Measurements from ENCODE around the gene POLR3GL. TPM values are rescaled to one million over a fixed set of nuclear protein-coding genes. Genes with fewer than 3 reads are reported as not detected.

Gene POLR3GL
- total RNA-seq, 2 donors from 2014 or later = 13.6 to 17.0 TPM

DNA sequence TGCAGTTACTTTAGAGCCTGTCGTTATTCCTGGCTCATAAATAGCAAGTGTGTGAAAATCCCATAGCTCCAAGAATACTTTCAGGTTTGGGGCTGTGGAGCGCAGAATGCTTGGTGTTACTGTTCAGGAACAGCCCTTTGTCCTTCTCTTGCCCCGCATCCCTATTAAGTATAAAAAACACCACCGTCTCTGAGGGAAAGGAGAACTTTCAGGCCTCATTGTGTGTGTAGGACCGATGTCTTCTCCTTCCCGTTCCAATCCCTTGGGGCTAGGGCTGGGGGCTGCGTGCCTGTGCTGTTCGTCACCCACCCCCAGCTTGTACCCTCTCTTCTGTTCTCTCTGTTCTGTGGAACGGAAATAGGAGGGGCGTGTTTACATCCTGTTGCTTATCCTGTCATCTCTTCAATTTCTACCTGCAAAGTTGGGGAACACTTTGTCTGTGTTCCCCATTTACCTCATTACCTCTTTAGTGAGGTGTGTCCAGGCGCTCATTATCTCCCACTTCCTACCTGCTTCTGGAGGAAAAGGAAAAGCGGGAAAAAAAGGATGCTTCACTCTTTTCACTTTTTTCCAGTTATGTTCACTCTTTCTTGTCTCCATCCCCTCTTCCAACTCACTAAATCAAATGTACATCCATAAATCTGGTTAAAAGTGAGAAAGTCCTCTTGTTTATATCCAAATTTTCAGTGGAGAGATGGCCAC lies 32.7 kb downstream of the POLR3GL start:
- ATAC-seq (peak; percentile 16), DNase-seq (peak in 1 of 2 donors; percentile 57)
- intact Hi-C loops (cut with DNase I, micrococcal nuclease) = no loop called here

GRCh38 chr1:145997718-145998023 lies 33.2 kb downstream of the POLR3GL start:
- intact Hi-C loops (cut with DNase I, micrococcal nuclease) = no loop called here
- ATAC-seq (no peak), DNase-seq (no peak)

GRCh38 chr1:145999321-146000024 lies 35.0 kb downstream of the POLR3GL start:
- DNase-seq = no peak
- ATAC-seq = peak; percentile 40
- intact Hi-C loops (cut with DNase I, micrococcal nuclease) = no loop called here

DNA sequence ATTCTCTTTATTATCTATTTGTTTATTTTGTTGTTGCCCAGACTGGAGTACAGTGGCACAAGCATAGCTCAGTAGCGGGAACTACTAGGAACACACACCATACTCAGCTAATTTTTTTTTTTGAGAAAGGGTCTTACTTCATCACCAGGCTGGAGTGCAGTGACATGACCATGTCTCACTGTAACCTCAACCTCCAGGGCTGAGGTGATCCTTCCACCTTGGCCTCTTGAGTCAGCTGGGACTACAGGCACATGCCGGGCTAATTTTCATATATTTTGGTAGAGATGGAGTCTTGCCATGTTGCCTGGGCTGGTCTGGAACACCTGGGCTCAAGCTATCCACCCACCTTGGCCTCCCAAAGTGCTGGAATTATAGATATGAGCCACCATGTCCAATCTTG lies 37.2 kb downstream of the POLR3GL start:
- no peak for ATAC-seq
- no peak for DNase-seq
- intact Hi-C loops (cut with DNase I, micrococcal nuclease) = no loop called here

- ATAC-seq (no peak), DNase-seq (no peak)
- intact Hi-C loops (cut with DNase I, micrococcal nuclease) = no loop called here
Measured at GRCh38 chr1:146007489-146008133, 43.1 kb downstream of the POLR3GL start.

DNA sequence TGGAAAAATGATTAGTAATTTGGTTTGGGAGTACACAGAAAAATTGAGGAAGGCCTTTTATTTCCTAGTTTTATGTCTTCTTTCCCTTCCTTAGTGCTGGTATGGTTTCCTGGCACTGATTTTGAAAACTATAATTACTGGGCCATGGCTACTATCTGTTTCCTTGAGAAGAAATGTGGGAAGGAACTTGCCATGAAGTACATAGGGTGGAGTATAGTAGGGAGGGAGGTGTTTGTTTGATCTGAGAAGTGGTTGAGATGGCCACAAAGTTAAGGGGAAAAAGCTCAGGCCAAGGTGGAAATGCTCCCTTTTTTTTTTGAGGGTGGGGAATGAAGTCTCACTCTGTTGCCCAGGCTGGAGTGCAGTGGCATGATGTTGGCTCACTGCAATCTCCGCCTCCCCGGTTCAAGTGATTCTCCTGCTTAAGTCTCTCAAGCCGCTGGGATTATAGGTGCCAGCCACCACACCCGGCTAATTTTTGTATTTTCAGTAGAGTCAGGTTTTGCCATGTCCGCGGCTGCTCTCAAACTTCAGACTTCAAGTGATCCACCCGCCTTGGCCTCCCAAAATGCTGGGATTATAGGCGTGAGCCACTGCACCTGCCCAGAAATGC lies 45.7 kb downstream of the POLR3GL start:
- intact Hi-C loops (cut with DNase I, micrococcal nuclease) = loop anchor here in 1 of 2 donors (5.0 kb wide), 1 partner anchor 33 kb away; no protein-coding TSS in a partner anchor
- ATAC-seq (peak; percentile 82), DNase-seq (no peak)

DNA sequence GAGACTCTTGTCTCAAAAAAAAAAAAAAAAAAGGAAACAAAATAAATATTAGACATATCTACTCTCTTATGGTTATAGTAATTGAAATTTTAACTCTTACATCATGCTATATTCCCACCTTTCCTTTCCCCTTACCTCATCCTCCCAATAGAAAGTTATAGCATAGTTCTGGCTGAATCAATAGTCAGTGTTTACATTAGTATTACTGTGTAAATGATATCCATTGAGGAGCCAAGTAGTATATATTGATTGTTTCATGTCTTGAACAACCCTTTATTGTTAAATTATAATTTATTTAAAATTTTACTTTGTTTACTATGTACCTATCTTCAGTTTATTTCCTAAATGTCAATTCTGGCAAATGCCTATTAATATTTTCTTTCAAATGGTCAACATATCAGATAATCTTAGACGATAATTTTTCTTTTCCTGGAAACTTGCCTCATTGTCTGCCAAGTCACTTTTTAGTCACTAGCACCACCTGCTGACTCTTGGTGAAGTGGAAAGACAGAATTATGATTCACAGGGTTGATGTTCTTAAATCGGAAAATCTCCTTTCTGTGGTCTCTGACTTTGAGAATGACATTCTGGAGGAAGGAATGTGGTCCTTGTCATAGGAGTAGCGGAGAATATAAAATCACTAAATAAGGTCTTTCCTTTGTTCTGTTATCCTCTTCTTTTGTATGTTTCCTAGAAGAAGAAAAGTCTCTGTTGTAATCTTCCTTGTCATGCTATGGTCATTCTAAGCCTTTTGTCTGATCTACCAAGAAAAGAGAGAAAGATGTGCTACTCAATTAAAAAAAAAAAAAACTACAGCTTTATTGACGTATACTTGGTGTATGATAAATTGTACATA lies 48.4 kb downstream of the POLR3GL start:
- ATAC-seq (peak; percentile 74), DNase-seq (no peak)
- intact Hi-C loops (cut with DNase I, micrococcal nuclease) = loop anchor here in 1 of 2 donors (5.0 kb wide), 1 partner anchor 36 kb away; no protein-coding TSS in a partner anchor

DNA sequence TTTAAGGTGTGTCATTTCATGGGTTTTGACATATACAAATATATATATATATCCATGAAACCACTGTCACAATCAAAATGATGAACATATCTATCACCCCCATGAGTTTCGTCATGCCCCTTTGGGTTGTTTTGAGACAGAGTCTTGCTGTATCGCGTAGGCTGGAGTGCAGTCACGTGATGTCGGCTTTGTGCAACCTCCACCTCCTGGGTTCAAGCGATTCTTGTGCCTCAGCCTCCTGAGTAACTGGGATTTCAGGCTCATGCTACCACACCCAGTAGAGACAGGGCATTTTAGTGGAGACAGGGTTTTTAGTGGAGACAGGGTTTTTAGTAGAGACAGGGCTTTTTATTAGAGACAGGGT lies 49.1 kb downstream of the POLR3GL start:
- intact Hi-C loops (cut with DNase I, micrococcal nuclease) = loop anchor here in 1 of 2 donors (5.0 kb wide), 1 partner anchor 36 kb away; no protein-coding TSS in a partner anchor
- no peak for ATAC-seq

GRCh38 chr1:146016891-146017290 lies 52.4 kb downstream of the POLR3GL start:
- ATAC-seq = no peak

More for the DNA sequence above, 49.1 kb downstream of the POLR3GL start:
- no peak for DNase-seq

DNA sequence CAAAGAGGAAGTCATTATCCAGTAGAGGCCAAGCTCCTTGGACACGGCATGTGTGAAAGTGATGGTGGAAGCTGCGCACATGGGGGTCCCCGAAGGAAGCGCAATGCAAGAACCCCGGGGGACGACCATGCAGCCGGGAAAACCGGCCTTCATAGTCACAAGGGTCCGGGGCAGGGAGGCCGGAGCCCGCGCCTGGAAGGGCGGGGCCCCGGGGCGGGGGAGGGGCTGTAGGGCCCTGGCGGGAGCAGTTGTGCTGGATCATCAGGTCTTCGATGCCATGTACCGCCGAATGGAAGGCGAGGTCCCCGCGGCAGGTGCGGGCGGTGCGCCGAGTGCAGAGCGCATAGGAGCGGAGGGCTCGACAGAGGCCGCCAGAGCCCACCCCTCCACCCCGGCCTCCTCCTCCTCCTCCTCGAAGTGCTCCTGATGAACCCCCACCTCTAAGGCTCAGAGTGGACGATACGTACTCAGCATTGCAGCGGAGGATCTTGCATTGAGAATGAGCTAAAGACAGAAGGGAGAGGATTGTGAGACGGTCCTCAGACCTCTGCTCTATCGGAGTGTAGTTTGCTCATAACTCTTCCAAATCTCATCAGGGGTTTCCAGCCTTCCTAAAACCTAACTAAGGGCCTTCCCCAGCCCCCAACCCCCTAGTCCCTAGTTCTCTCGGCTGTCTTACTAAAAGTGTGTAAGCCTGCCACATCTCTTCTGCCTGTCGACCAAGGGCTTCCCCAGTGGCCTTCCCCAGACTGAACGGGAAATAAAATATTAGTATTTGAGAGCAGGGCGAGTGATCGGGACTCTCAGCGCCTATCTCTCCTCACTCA lies 55.0 kb downstream of the POLR3GL start:
- intact Hi-C loops (cut with DNase I, micrococcal nuclease) = loop anchor here in 1 of 2 donors (5.0 kb wide), 1 partner anchor 127 kb away; no protein-coding TSS in a partner anchor
- DNase-seq (no peak), ATAC-seq (peak; percentile 24)

More at GRCh38 chr1:146016891-146017290, 52.4 kb downstream of the POLR3GL start:
- DNase-seq = no peak
- intact Hi-C loops (cut with DNase I, micrococcal nuclease) = loop anchor here in 1 of 2 donors (5.0 kb wide), 1 partner anchor 125 kb away; no protein-coding TSS in a partner anchor

DNA sequence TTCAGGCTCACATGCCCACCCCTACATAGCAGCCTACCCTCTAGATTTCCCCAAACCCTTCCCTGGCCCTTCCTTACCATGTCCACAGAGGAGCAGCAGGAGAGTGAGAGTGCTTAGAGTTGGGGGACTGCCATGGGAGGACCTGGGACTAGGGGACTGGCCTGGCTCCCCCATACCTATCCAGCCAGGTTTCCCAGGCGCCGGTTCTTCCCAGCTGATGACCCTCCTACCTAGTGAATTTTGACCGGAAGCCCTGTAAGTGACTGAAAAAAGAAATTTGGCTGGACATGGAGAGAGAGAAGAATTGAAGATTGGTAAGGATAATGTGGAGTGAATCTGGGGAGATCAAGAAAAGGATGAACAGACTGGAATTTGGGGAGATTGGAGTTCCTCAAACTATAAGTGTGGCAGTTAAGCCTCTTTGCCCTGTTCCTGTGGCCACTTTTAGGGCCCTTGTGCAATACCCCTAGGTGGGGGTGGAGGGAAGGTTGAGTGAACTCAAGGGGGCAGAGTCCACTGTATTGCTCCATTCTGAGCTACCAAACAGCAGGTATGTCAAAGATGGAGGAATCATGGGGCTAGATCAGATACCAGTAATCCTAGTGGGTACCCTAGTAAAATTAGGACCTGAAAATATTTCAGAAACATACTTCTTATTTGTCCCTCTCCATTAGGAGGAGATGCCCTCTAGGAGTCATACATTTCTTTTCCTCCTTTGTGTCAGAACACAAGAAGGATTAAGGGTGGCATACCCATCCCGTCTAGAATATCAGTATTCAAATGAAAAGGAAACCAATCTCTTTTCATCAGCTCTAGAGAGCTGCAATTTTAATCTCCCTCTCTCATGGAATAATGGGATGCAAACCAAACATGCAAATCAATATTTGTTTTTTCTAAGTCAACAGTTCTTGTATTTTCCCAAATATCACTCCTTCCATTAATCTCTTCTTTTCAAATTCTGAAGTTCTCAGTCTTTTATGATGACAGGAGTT lies 55.9 kb downstream of the POLR3GL start:
- intact Hi-C loops (cut with DNase I, micrococcal nuclease) = no loop called here
- DNase-seq = no peak
- peak; percentile 60 for ATAC-seq

- intact Hi-C loops (cut with DNase I, micrococcal nuclease) = no loop called here
Measured at GRCh38 chr1:146021050-146021445, 56.6 kb downstream of the POLR3GL start.

DNA sequence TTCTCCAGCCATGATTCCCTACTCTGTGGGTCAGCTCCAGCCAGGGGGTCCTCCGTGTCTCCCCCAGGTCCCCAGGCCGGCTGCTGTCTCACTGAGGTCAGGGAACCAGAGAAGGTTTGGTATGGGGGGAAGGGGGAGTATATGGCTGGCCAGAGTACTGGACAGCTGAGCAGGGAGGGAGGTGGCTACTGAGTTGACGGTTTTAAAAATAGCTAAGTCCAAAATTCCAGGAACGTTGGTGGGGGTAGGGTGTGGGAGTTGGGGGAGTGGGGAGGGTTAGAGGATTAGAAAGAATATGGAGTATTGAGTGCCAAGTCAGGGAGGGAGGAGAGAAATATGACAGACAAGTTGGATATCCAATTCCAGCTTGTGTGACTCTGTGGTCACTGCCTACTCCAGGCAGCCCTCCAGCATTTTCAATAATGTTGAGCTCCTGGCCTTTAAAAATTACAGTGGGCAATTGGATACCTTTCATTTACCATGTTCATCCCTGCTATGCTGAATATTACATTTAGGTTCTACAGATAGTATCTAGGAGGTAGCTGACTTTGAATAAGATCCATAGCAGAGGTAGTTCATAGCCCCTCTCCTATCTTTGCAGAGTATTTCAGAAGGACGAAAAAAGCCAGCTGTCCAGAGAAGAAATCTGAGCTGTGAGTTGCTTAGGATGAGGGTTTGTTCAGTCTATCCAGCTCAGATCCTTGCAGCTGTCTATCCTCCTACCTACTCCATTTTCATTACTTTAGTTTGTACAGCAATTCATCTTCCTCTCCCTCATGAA lies 57.3 kb downstream of the POLR3GL start, which contains the start of gene HJV:
Gene HJV, minus strand, starts transcription at position 114 of the 781 bp plus-strand sequence. CDS start 1,504 bp downstream, outside the sequence.
- ATAC-seq = no peak
- intact Hi-C loops (cut with DNase I, micrococcal nuclease) = no loop called here
- DNase-seq = no peak

More at GRCh38 chr1:146021050-146021445, 56.6 kb downstream of the POLR3GL start:
- no peak for DNase-seq
- ATAC-seq = no peak

DNA sequence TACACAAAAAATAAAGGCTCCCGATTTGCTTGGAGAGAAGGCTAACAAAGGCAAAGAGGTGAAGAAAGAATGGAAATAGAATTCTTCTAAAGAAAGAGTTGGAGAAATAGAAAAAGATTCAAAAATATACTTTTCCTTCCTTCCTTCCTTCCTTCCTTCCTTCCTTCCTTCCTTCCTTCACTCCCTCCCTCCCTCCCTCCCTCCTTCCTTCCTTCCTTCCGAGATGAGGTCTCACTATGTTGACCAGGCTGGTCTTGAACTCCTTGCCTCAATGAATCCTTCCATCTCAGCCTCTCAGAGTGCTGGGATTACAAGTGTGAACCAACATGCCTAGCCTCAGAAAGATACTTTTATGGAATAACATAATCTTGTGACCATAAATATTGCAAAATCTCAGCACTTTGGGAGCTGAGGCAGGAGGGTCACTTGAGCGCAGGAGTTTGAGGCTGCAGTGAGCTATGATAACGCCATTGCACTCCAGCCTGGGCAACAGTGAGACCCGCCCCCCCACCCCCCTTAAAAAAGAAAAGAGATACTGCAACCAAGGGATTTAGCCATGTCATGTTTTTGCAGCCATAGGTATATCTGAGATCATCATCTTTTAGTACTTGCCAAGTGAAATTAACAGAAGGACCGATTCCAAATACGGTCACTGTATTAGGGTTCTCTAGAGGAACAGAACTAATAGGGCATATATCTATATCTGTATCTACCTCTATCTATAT lies 58.1 kb downstream of the POLR3GL start:
- intact Hi-C loops (cut with DNase I, micrococcal nuclease) = no loop called here
- DNase-seq = no peak
- no peak for ATAC-seq
